Embryonic facial prominence (tissue), 1 donor: ENCODE data around the gene SAMD7.

ENCODE experiments used
- DNase-seq: peaks from one replicate; pipeline ENCODE4 v3.0.0-alpha.2; 2016; ENCODE audit errors: extremely low spot score

The SAMD7 gene

GRCh38 chr3:169913323-169913722 is 2.0 kb downstream of the SAMD7 start:
- DNase-seq = no peak

GRCh38 chr3:169914321-169914720 is 2.9 kb downstream of the SAMD7 start:
- DNase-seq = no peak

- DNase-seq = no peak
Observed at GRCh38 chr3:169923189-169923588, 11.8 kb downstream of the SAMD7 start.

GRCh38 chr3:169923831-169924230 is 12.5 kb downstream of the SAMD7 start:
- DNase-seq = no peak

- DNase-seq = no peak
Observed at GRCh38 chr3:169929830-169930519, 18.6 kb downstream of the SAMD7 start.

- no peak for DNase-seq
Observed at GRCh38 chr3:169930843-169931242, 19.5 kb downstream of the SAMD7 start.

- DNase-seq = no peak
Observed at GRCh38 chr3:169931747-169932520, 20.6 kb downstream of the SAMD7 start.

- no peak for DNase-seq
Observed at GRCh38 chr3:169939320-169939719, 27.9 kb downstream of the SAMD7 start.

GRCh38 chr3:169939751-169940150 is 28.4 kb downstream of the SAMD7 start:
- no peak for DNase-seq

GRCh38 chr3:169940470-169941181 is 29.3 kb downstream of the SAMD7 start:
- no peak for DNase-seq

- no peak for DNase-seq
Observed at GRCh38 chr3:169945313-169945712, 33.9 kb downstream of the SAMD7 start.

GRCh38 chr3:169946336-169946735 is 35.0 kb downstream of the SAMD7 start:
- no peak for DNase-seq

GRCh38 chr3:169948559-169949448 is 37.4 kb downstream of the SAMD7 start:
- no peak for DNase-seq

GRCh38 chr3:169952045-169952444 is 40.7 kb downstream of the SAMD7 start:
- DNase-seq = no peak

- no peak for DNase-seq
Observed at GRCh38 chr3:169953462-169954141, 42.2 kb downstream of the SAMD7 start.

- DNase-seq = no peak
Observed at GRCh38 chr3:169954142-169954756, 42.9 kb downstream of the SAMD7 start.

- no peak for DNase-seq
Observed at GRCh38 chr3:169955406-169955805, 44.0 kb downstream of the SAMD7 start.

- no peak for DNase-seq
Observed at GRCh38 chr3:169964176-169964575, 52.8 kb downstream of the SAMD7 start.

- DNase-seq = no peak
Observed at GRCh38 chr3:169965562-169966427, 54.4 kb downstream of the SAMD7 start.
